ENCODE results near the gene CFDP1. TPM values are rescaled to one million over a fixed set of nuclear protein-coding genes. Genes with fewer than 3 reads are reported as not detected.

The CFDP1 gene
- total and polyA plus RNA-seq, 2 of the 13 experiments (the other 11 are each of a cell fraction or from before 2014, with no cell fraction given) = 78.6 to 153 TPM

DNA sequence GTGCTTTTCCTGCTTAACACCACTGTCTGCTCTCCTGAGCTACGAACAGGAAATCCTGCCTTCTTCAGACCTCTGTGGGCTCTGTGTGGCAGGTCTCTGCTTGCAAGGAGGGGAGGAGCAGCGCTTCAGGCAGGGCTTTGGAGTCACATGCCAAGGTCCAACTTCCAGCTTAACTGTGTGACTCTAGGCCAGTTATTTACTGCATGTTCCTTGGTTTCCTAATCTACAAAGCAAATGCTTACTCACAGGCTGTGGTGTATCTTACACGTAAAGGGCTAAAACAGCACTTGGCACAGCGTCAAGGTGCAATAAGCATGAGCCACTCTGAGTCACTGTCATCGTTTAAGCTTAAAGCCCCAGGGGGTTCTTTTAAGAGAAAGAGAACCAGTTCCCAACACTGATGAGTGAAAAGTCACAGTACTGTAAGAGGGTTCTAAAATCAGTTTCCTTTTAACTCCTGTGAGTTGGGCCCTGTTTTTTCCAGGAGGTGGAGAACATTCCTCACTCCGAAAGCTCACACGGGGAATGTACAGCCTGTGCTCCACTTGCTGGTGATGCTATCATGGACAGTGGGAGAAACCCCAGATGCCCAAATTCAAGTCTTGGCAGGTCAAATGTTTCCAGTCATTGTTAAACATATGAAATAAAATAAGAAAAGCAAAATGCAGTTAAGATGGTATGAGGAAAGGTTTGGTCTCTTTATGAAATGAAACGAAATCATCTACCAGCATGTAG lies 127.8 kb downstream of the CFDP1 start (continued):
- TF ChIP-seq, protein P1, sequence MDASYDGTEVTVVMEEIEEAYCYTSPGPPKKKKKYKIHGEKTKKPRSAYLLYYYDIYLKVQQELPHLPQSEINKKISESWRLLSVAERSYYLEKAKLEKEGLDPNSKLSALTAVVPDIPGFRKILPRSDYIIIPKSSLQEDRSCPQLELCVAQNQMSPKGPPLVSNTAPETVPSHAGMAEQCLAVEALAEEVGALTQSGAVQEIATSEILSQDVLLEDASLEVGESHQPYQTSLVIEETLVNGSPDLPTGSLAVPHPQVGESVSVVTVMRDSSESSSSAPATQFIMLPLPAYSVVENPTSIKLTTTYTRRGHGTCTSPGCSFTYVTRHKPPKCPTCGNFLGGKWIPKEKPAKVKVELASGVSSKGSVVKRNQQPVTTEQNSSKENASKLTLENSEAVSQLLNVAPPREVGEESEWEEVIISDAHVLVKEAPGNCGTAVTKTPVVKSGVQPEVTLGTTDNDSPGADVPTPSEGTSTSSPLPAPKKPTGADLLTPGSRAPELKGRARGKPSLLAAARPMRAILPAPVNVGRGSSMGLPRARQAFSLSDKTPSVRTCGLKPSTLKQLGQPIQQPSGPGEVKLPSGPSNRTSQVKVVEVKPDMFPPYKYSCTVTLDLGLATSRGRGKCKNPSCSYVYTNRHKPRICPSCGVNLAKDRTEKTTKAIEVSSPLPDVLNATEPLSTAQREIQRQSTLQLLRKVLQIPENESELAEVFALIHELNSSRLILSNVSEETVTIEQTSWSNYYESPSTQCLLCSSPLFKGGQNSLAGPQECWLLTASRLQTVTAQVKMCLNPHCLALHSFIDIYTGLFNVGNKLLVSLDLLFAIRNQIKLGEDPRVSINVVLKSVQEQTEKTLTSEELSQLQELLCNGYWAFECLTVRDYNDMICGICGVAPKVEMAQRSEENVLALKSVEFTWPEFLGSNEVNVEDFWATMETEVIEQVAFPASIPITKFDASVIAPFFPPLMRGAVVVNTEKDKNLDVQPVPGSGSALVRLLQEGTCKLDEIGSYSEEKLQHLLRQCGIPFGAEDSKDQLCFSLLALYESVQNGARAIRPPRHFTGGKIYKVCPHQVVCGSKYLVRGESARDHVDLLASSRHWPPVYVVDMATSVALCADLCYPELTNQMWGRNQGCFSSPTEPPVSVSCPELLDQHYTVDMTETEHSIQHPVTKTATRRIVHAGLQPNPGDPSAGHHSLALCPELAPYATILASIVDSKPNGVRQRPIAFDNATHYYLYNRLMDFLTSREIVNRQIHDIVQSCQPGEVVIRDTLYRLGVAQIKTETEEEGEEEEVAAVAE (CRISPR knock-in tag; IDR thresholded peaks at IDR 0.05; ENCODE audit: borderline replicate concordance) = peak; percentile 90
- TF ChIP-seq, protein P2, sequence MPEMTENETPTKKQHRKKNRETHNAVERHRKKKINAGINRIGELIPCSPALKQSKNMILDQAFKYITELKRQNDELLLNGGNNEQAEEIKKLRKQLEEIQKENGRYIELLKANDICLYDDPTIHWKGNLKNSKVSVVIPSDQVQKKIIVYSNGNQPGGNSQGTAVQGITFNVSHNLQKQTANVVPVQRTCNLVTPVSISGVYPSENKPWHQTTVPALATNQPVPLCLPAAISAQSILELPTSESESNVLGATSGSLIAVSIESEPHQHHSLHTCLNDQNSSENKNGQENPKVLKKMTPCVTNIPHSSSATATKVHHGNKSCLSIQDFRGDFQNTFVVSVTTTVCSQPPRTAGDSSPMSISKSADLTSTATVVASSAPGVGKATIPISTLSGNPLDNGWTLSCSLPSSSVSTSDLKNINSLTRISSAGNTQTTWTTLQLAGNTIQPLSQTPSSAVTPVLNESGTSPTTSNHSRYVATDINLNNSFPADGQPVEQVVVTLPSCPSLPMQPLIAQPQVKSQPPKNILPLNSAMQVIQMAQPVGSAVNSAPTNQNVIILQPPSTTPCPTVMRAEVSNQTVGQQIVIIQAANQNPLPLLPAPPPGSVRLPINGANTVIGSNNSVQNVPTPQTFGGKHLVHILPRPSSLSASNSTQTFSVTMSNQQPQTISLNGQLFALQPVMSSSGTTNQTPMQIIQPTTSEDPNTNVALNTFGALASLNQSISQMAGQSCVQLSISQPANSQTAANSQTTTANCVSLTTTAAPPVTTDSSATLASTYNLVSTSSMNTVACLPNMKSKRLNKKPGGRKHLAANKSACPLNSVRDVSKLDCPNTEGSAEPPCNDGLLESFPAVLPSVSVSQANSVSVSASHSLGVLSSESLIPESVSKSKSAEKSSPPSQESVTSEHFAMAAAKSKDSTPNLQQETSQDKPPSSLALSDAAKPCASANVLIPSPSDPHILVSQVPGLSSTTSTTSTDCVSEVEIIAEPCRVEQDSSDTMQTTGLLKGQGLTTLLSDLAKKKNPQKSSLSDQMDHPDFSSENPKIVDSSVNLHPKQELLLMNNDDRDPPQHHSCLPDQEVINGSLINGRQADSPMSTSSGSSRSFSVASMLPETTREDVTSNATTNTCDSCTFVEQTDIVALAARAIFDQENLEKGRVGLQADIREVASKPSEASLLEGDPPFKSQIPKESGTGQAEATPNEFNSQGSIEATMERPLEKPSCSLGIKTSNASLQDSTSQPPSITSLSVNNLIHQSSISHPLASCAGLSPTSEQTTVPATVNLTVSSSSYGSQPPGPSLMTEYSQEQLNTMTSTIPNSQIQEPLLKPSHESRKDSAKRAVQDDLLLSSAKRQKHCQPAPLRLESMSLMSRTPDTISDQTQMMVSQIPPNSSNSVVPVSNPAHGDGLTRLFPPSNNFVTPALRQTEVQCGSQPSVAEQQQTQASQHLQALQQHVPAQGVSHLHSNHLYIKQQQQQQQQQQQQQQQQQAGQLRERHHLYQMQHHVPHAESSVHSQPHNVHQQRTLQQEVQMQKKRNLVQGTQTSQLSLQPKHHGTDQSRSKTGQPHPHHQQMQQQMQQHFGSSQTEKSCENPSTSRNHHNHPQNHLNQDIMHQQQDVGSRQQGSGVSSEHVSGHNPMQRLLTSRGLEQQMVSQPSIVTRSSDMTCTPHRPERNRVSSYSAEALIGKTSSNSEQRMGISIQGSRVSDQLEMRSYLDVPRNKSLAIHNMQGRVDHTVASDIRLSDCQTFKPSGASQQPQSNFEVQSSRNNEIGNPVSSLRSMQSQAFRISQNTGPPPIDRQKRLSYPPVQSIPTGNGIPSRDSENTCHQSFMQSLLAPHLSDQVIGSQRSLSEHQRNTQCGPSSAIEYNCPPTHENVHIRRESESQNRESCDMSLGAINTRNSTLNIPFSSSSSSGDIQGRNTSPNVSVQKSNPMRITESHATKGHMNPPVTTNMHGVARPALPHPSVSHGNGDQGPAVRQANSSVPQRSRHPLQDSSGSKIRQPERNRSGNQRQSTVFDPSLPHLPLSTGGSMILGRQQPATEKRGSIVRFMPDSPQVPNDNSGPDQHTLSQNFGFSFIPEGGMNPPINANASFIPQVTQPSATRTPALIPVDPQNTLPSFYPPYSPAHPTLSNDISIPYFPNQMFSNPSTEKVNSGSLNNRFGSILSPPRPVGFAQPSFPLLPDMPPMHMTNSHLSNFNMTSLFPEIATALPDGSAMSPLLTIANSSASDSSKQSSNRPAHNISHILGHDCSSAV (CRISPR knock-in tag; IDR thresholded peaks at IDR 0.05; ENCODE audit: borderline replicate concordance) = no peak
- TF ChIP-seq, protein P3, sequence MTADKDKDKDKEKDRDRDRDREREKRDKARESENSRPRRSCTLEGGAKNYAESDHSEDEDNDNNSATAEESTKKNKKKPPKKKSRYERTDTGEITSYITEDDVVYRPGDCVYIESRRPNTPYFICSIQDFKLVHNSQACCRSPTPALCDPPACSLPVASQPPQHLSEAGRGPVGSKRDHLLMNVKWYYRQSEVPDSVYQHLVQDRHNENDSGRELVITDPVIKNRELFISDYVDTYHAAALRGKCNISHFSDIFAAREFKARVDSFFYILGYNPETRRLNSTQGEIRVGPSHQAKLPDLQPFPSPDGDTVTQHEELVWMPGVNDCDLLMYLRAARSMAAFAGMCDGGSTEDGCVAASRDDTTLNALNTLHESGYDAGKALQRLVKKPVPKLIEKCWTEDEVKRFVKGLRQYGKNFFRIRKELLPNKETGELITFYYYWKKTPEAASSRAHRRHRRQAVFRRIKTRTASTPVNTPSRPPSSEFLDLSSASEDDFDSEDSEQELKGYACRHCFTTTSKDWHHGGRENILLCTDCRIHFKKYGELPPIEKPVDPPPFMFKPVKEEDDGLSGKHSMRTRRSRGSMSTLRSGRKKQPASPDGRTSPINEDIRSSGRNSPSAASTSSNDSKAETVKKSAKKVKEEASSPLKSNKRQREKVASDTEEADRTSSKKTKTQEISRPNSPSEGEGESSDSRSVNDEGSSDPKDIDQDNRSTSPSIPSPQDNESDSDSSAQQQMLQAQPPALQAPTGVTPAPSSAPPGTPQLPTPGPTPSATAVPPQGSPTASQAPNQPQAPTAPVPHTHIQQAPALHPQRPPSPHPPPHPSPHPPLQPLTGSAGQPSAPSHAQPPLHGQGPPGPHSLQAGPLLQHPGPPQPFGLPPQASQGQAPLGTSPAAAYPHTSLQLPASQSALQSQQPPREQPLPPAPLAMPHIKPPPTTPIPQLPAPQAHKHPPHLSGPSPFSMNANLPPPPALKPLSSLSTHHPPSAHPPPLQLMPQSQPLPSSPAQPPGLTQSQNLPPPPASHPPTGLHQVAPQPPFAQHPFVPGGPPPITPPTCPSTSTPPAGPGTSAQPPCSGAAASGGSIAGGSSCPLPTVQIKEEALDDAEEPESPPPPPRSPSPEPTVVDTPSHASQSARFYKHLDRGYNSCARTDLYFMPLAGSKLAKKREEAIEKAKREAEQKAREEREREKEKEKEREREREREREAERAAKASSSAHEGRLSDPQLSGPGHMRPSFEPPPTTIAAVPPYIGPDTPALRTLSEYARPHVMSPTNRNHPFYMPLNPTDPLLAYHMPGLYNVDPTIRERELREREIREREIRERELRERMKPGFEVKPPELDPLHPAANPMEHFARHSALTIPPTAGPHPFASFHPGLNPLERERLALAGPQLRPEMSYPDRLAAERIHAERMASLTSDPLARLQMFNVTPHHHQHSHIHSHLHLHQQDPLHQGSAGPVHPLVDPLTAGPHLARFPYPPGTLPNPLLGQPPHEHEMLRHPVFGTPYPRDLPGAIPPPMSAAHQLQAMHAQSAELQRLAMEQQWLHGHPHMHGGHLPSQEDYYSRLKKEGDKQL (CRISPR knock-in tag; IDR thresholded peaks at IDR 0.05; ENCODE audit: low read depth) = peak; percentile 91
- TF ChIP-seq, protein P4, sequence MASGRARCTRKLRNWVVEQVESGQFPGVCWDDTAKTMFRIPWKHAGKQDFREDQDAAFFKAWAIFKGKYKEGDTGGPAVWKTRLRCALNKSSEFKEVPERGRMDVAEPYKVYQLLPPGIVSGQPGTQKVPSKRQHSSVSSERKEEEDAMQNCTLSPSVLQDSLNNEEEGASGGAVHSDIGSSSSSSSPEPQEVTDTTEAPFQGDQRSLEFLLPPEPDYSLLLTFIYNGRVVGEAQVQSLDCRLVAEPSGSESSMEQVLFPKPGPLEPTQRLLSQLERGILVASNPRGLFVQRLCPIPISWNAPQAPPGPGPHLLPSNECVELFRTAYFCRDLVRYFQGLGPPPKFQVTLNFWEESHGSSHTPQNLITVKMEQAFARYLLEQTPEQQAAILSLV (CRISPR knock-in tag; IDR thresholded peaks at IDR 0.05; ENCODE audit: borderline replicate concordance) = no peak; the same call in 1 of the 2 replicates
- TF ChIP-seq ZEB1 (IDR thresholded peaks at IDR 0.05; ENCODE audit: insufficient replicate concordance, low read depth) (no peak), ZNF644 (CRISPR knock-in tag; IDR thresholded peaks at IDR 0.05; ENCODE audit: low read depth) (peak; percentile 86), GFI1 (CRISPR knock-in tag; IDR thresholded peaks at IDR 0.05; ENCODE audit: borderline replicate concordance) (peak; percentile 88)

Measured in HepG2 (cell line).